Chondrocyte (in vitro differentiated cells): ENCODE data around the gene AP5B1. TPM values are rescaled to one million over a fixed set of nuclear protein-coding genes. Genes with fewer than 3 reads are reported as not detected.

ENCODE experiments used
- DNase-seq: peaks from one replicate; pipeline ENCODE4 v3.0.0; 2021; ENCODE audit warnings: mixed read lengths, low spot score
- H3K27ac Mint-ChIP-seq: one replicate; pipeline ENCODE4 v1.8.0; 2021; ENCODE audit warnings: mild to moderate bottlenecking, moderate library complexity, mixed read lengths; ENCODE audit not compliant: unreplicated experiment
- H3K27me3 Mint-ChIP-seq: 2 replicates; pipeline ENCODE4 v1.8.0; 2021; ENCODE audit warnings: low read depth, mixed read lengths
- H3K36me3 Mint-ChIP-seq: 2 replicates; pipeline ENCODE4 v1.8.0; 2021; ENCODE audit warnings: low read depth, mixed read lengths
- H3K4me1 Mint-ChIP-seq: 2 replicates; pipeline ENCODE4 v1.8.0; 2021; ENCODE audit warnings: low read depth, mild to moderate bottlenecking, mixed read lengths
- H3K4me3 Mint-ChIP-seq: one replicate; pipeline ENCODE4 v1.8.0; 2021; ENCODE audit warnings: mild to moderate bottlenecking, moderate library complexity, mixed read lengths; ENCODE audit not compliant: unreplicated experiment
- H3K9me3 Mint-ChIP-seq: 2 replicates; pipeline ENCODE4 v1.8.0; 2021; ENCODE audit warnings: low read depth, mixed read lengths
- CTCF ChIP-seq: fragments of 200-600 bp; sonication (generic); IDR thresholded peaks from 2 replicates; pipeline ENCODE4 v1.5.0; 2021; ENCODE audit warnings: antibody characterized with exemption, mild to moderate bottlenecking, moderate library complexity
- total RNA-seq: library from RNA; stranded (reverse); gene quantifications from 3 replicates; pipeline ENCODE4 v1.2.1, GENCODE V29; 2021

AP5B1 gene
- total RNA-seq, 1 donor from 2014 or later = 14.1 TPM

GRCh38 chr11:65798882-65799281, 18.1 kb upstream of the AP5B1 start:
- Mint-ChIP-seq H3K4me3 (no peak overlapping the region), H3K4me1 (no peaks in the 10 kb centered on the region), H3K27me3 (peaks cover 30% of the 10 kb centered on the region), H3K36me3 (no peaks in the 10 kb centered on the region), H3K27ac (no peak overlapping the region), H3K9me3 (no peaks in the 10 kb centered on the region)
- no peak for DNase-seq
- TF ChIP-seq CTCF = no peak

DNA sequence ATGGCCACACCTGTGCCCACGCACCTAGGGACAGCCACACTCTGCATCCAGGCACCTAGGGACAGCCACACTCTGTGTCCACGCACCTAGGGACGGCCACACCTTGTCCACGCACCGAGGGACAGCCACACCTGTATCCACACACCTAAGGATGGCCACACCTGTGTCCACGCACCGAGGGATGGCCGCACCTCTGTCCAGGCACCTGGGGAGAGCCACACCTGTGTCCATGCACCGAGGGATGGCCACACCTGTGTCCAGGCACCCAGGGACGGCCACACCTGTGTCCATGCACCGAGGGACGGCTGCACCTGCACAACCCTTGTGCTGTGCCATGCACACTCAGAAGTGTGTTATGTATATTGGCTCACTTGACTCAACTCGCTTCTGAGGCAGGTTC, 16.9 kb upstream of the AP5B1 start:
- no peak for DNase-seq
- Mint-ChIP-seq H3K4me3 (no peak overlapping the region), H3K27me3 (peaks cover 20% of the 10 kb centered on the region), H3K27ac (no peak overlapping the region), H3K4me1 (no peaks in the 10 kb centered on the region), H3K36me3 (no peaks in the 10 kb centered on the region), H3K9me3 (no peaks in the 10 kb centered on the region)
- no peak for TF ChIP-seq CTCF

- Mint-ChIP-seq H3K36me3 (no peaks in the 10 kb centered on the region), H3K4me1 (no peaks in the 10 kb centered on the region), H3K4me3 (no peak overlapping the region), H3K27me3 (peaks cover 21% of the 10 kb centered on the region), H3K27ac (no peak overlapping the region), H3K9me3 (no peaks in the 10 kb centered on the region)
- DNase-seq = no peak
- no peak for TF ChIP-seq CTCF
Measured at GRCh38 chr11:65796726-65797601, 16.2 kb upstream of the AP5B1 start.

- Mint-ChIP-seq H3K9me3 (no peaks in the 10 kb centered on the region), H3K4me3 (no peak overlapping the region), H3K27me3 (peaks cover 19% of the 10 kb centered on the region), H3K27ac (no peak overlapping the region), H3K36me3 (no peaks in the 10 kb centered on the region), H3K4me1 (no peaks in the 10 kb centered on the region)
- DNase-seq = no peak
- TF ChIP-seq CTCF = no peak
Measured at GRCh38 chr11:65794570-65795510, 14.1 kb upstream of the AP5B1 start.
